K562 (cell line): ENCODE results near the gene WNT7B. TPM values are rescaled to one million over a fixed set of nuclear protein-coding genes. Genes with fewer than 3 reads are reported as not detected.

ENCODE experiments used
- ATAC-seq: fragments of 200-7000 bp; cut with Tn5 transposase; 3 replicates; pipeline ENCODE4 v1.9.1; 2020; ENCODE audit warnings: moderate library complexity
- BruUV-seq: library from RNA; stranded (reverse); fragments of 400-500 nt; replicated peaks from 2 replicates; lab custom pipeline; 2021; lab: Mats Ljungman, UMichigan
- CTCF ChIA-PET: fragments of 300-600 bp; formaldehyde crosslinking; extraction: SDS; loops from one replicate; lab custom pipeline; 2021; ENCODE audit warnings: low intra/inter-chr PET ratio; lab: Yijun Ruan, JAX
- POLR2A ChIA-PET: fragments of 300-600, 350-650 bp; sonication (Branson Sonifier 250); formaldehyde crosslinking; extraction: SDS; loops from one replicate; lab custom pipeline; 2021; ENCODE audit warnings: antibody characterized with exemption, inconsistent platforms; lab: Yijun Ruan, JAX
- DNase-seq, 4 experiments: peaks; one replicate each; pipeline versions ENCODE4 v3.0.0 to v3.0.0-alpha.2; 2011 to 2018; ENCODE audit warnings: low spot score in 3 of 4, mixed read lengths in 3 of 4; ENCODE audit errors: extremely low read depth in 1 of 4
- FAIRE-seq: peaks from 2 replicates; lab custom pipeline; 2011; peaks lifted over from hg19 to GRCh38; lab: Jason Lieb, UNC
- H2AFZ ChIP-seq: 2 replicates; pipeline ENCODE4 v1.6.0; 2011; ENCODE audit warnings: low read depth, low read length, control low read depth, inconsistent platforms
- H3K27ac ChIP-seq: fragments of 200-600 bp; 3 replicates; pipeline ENCODE4 v1.8.0; 2011; ENCODE audit warnings: low read depth, mild to moderate bottlenecking, control low read depth, inconsistent platforms, low read length, moderate library complexity, mixed read lengths; ENCODE audit errors: extremely low read depth
- H3K27me3 ChIP-seq, 2 experiments: fragments of 300-600 bp in 1 of 2; 2 replicates in 1 of 2; 3 replicates in 1 of 2; pipeline versions ENCODE4 v1.6.0 to v1.8.0; 2011; ENCODE audit warnings: inconsistent platforms in 2 of 2, low read length in 2 of 2, mild to moderate bottlenecking in 1 of 2, mixed read lengths in 1 of 2, moderate library complexity in 1 of 2; ENCODE audit not compliant: control insufficient read depth in 2 of 2, insufficient read depth in 2 of 2
- H3K36me3 ChIP-seq: fragments of 300-600 bp; 3 replicates; pipeline ENCODE4 v1.8.0; 2011; ENCODE audit warnings: mild to moderate bottlenecking, low read length, inconsistent platforms; ENCODE audit not compliant: control insufficient read depth, insufficient read depth
- H3K4me1 ChIP-seq, 2 experiments: fragments of 200-600 bp in 1 of 2; replicated peaks in 1 of 2; 2 replicates in 1 of 2; 3 replicates in 1 of 2; pipeline versions ENCODE4 v1.5.1 to v1.8.0; 2011; ENCODE audit warnings: inconsistent platforms in 2 of 2, low read length in 2 of 2, mild to moderate bottlenecking in 1 of 2, mixed read lengths in 1 of 2, moderate library complexity in 1 of 2; ENCODE audit not compliant: control insufficient read depth in 2 of 2, insufficient read depth in 2 of 2
- H3K4me2 ChIP-seq: 2 replicates; pipeline ENCODE4 v1.6.1; 2011; ENCODE audit warnings: low read length, control low read depth, inconsistent platforms, mixed read lengths; ENCODE audit not compliant: insufficient read depth
- H3K4me3 ChIP-seq: fragments of 200-600 bp; sonication (generic), shearing (Covaris generic); 2 replicates; pipeline ENCODE4 v1.5.1; 2016; ENCODE audit warnings: control low read depth, inconsistent platforms
- H3K79me2 ChIP-seq: fragments of 200-600 bp; 3 replicates; pipeline ENCODE4 v1.8.0; 2011; ENCODE audit warnings: low read length, inconsistent platforms; ENCODE audit not compliant: control insufficient read depth, insufficient read depth
- H3K9ac ChIP-seq, 2 experiments: 2 replicates each; pipeline versions ENCODE4 v1.6.0 to v1.6.1; 2011; ENCODE audit warnings: low read depth in 2 of 2, low read length in 2 of 2, control low read depth in 1 of 2, inconsistent platforms in 1 of 2, mild to moderate bottlenecking in 1 of 2, mixed read lengths in 1 of 2; ENCODE audit not compliant: insufficient read depth in 1 of 2
- H3K9me1 ChIP-seq: one replicate; pipeline ENCODE4 v1.6.0; 2011; ENCODE audit warnings: inconsistent platforms, mild to moderate bottlenecking, low read length, moderate library complexity; ENCODE audit not compliant: control insufficient read depth, insufficient read depth
- H3K9me3 ChIP-seq: replicated peaks from 2 replicates; pipeline ENCODE4 v1.5.1; 2011; ENCODE audit warnings: low read depth, low read length, inconsistent platforms; ENCODE audit not compliant: control insufficient read depth, insufficient read depth
- H4K20me1 ChIP-seq: replicated peaks from 2 replicates; pipeline ENCODE4 v1.6.1; 2011; ENCODE audit warnings: low read length, inconsistent platforms, mixed read lengths; ENCODE audit not compliant: control insufficient read depth, insufficient read depth
- ARID3B ChIP-seq: fragments of 250-450 bp; sonication (Bioruptor Pico); IDR thresholded peaks from 2 replicates; pipeline ENCODE4 v1.4.0; 2020; ENCODE audit warnings: borderline replicate concordance
- BCOR ChIP-seq: fragments of 450-650 bp; IDR thresholded peaks from 2 replicates; pipeline ENCODE4 v1.6.1; 2016
- FOXO4 ChIP-seq: fragments of 450-650 bp; formaldehyde crosslinking; IDR thresholded peaks from 2 replicates; pipeline ENCODE4 v1.4.0; 2020; ENCODE audit warnings: mild to moderate bottlenecking, moderate library complexity
- MYBL2 ChIP-seq, 2 experiments: fragments of 450-650 bp in 1 of 2; sonication (generic) in 1 of 2; formaldehyde crosslinking in 1 of 2; IDR thresholded peaks; 2 replicates each; pipeline versions ENCODE4 v1.6.1 to v1.8.1; 2017 to 2022; ENCODE audit warnings: borderline replicate concordance in 1 of 2, inconsistent platforms in 1 of 2, low read depth in 1 of 2, mild to moderate bottlenecking in 1 of 2, missing genetic modification reagents in 1 of 2, moderate library complexity in 1 of 2
- NEUROD1 ChIP-seq: fragments of 150-350 bp; IDR thresholded peaks from 2 replicates; pipeline ENCODE4 v1.6.1; 2014; ENCODE audit warnings: borderline replicate concordance, low read length, low read depth; ENCODE audit not compliant: partially characterized antibody
- NFIC ChIP-seq: fragments of 450-650 bp; IDR thresholded peaks from 2 replicates; pipeline ENCODE4 v1.6.1; 2017; ENCODE audit warnings: mild to moderate bottlenecking, inconsistent platforms
- PHF20 ChIP-seq: fragments of 450-650 bp; IDR thresholded peaks from 2 replicates; pipeline ENCODE4 v1.6.1; 2018; ENCODE audit not compliant: partially characterized antibody
- RFX7 ChIP-seq: fragments of 250-450 bp; sonication (Bioruptor Pico); IDR thresholded peaks from 2 replicates; pipeline ENCODE4 v1.5.1; 2021; ENCODE audit warnings: mild to moderate bottlenecking
- ZNF449 ChIP-seq: fragments of 250-450 bp; sonication (Bioruptor Pico); IDR thresholded peaks from 2 replicates; pipeline ENCODE4 v1.8.0; 2022; ENCODE audit warnings: moderate library complexity, mild to moderate bottlenecking, inconsistent platforms
- ZNF778 ChIP-seq: fragments of 450-650 bp; formaldehyde crosslinking; IDR thresholded peaks from 2 replicates; pipeline ENCODE4 v1.4.0; 2020; ENCODE audit warnings: mild to moderate bottlenecking, moderate library complexity
- WGBS: fragments of 100-300 bp; shearing (Covaris generic); methylation state at CpG from one replicate; pipeline ENCODE4 v1.1.6; 2016; ENCODE audit warnings: low coverage, mixed read lengths; ENCODE audit not compliant: insufficient coverage; ENCODE audit errors: missing lambda C conversion rate; 5-methylcytosine and 5-hydroxymethylcytosine counted together
- in situ Hi-C: fragments of 300-500 bp; cut with MboI; formaldehyde crosslinking; loops from 4 replicates; pipeline ENCODE4 v1.15.0; 2018; ENCODE audit warnings: inconsistent platforms, mixed read lengths
- intact Hi-C: fragments of 100-400 bp; cut with micrococcal nuclease; formaldehyde crosslinking; loops from 2 replicates; pipeline ENCODE4 v1.14.2; 2022
- polyA plus RNA-seq, 8 experiments: library from polyadenylated mRNA; depleted of rRNA in 4 of 8; stranded (reverse) in 5 of 8; unstranded in 3 of 8; fragments of >200 nt; fragmentation: Nextera tagmentation in 2 of 8; fragmentation: Illumina TruSeq in 1 of 8; extraction: Ambion mirVana in 2 of 8; extraction: Trizol in 1 of 8; gene quantifications; 2 replicates each; pipeline versions ENCODE4 v1.2.1 to v1.2.3, GENCODE V29; 2011 to 2014; ENCODE audit warnings: inconsistent platforms in 1 of 8, missing spikeins in 1 of 8
- total RNA-seq, 7 experiments: library from RNA; depleted of rRNA in 6 of 7; stranded (reverse); fragments of >200 nt in 6 of 7; fragmentation: Illumina TruSeq in 2 of 7; extraction: Trizol in 2 of 7; gene quantifications; 2 replicates each; pipeline versions ENCODE4 v1.2.1 to v1.2.3, GENCODE V29; 2011 to 2021; ENCODE audit warnings: low replicate concordance in 1 of 7

WNT7B gene
- total and polyA plus RNA-seq, 9 of the 15 experiments (the other 6 are each of a cell fraction or from before 2014, with no cell fraction given): not detected

- Histone ChIP-seq H3K79me2 (no peaks in the 10 kb centered on the region), H3K36me3 (no peaks in the 10 kb centered on the region), H3K4me2 (no peak overlapping the region), H4K20me1 (peaks cover 9% of the 10 kb centered on the region; the same call in 1 of the 2 replicates), H3K9me3 (no peaks in the 10 kb centered on the region), H3K4me3 (no peak overlapping the region), H3K9me1 (no peaks in the 10 kb centered on the region), H2AFZ (no peak overlapping the region), H3K27me3 (peaks cover 0 to 20% of the 10 kb centered on the region in 2 experiments; a peak in 2 of 5 replicates), H3K27ac (no peak overlapping the region), H3K4me1 (peaks cover 0 to 8% of the 10 kb centered on the region in 2 experiments; a peak in 1 of 5 replicates), H3K9ac (no peak overlapping the region)
- no TSS peak for BruUV-seq
- TF ChIP-seq ZNF778 (CRISPR knock-in tag) (no peak), NFIC (peak; percentile 60)
- intact Hi-C loops: no loop called here
- DNase-seq (no peak), FAIRE-seq (no peak), ATAC-seq (no peak)
- ChIA-PET POLR2A (no interaction called here), CTCF (no interaction called here)
- 5% methylated on average over 15 of the region's 19 CpGs for WGBS
- in situ Hi-C loops: no loop called here
Measured at GRCh38 chr22:45966320-45966894, 10.6 kb downstream of the WNT7B start.

GRCh38 chr22:45965563-45965962 is 11.4 kb downstream of the WNT7B start:
- H3K36me3 ChIP-seq: no peaks in the 10 kb centered on the region
- no peaks in the 10 kb centered on the region for H3K79me2 ChIP-seq
- no peak overlapping the region for H3K4me3 ChIP-seq
- no TSS peak for BruUV-seq
- intact Hi-C loops (no loop called here), in situ Hi-C loops (no loop called here)
- H3K9me1 ChIP-seq: no peaks in the 10 kb centered on the region
- no peak overlapping the region for H3K27ac ChIP-seq
- H4K20me1 ChIP-seq: peaks cover 9% of the 10 kb centered on the region; the same call in 1 of the 2 replicates
- no peak overlapping the region for H2AFZ ChIP-seq
- FAIRE-seq: no peak
- CTCF ChIA-PET: no interaction called here
- DNase-seq: no peak
- ATAC-seq: no peak
- peaks cover 0 to 20% of the 10 kb centered on the region in 2 experiments; a peak in 2 of 5 replicates for H3K27me3 ChIP-seq
- WGBS: 5% methylated on average over 4 of the region's 11 CpGs
- H3K4me1 ChIP-seq: peaks cover 0 to 8% of the 10 kb centered on the region in 2 experiments; a peak in 1 of 5 replicates
- POLR2A ChIA-PET: interaction anchor here (0.5 kb wide), 1 partner anchor 72 kb away, joined by 3 read pairs; no protein-coding TSS in a partner anchor
- no peak overlapping the region for H3K4me2 ChIP-seq
- H3K9me3 ChIP-seq: no peaks in the 10 kb centered on the region
- H3K9ac ChIP-seq: no peak overlapping the region
- TF ChIP-seq MYBL2 (IDR thresholded peaks at IDR 0.05; ENCODE audit: low read depth) (no peak), MYBL2 (CRISPR knock-in tag; IDR thresholded peaks at IDR 0.05; ENCODE audit: borderline replicate concordance) (no peak), FOXO4 (no peak), ZNF449 (no peak), ARID3B (no peak), NEUROD1 (no peak), BCOR (no peak), PHF20 (no peak), RFX7 (CRISPR knock-in tag) (no peak)
